ENCODE measurements around the gene MRAP2.

GRCh38 chr6:83985308-83985713 lies 48.3 kb upstream of the MRAP2 start:
- TF ChIP-seq CTCF (IDR thresholded peaks at IDR 0.05): no peak
- no peak for TF ChIP-seq REST (IDR thresholded peaks at IDR 0.05; ENCODE audit: insufficient read depth in 1 of 2, low read depth in 2 of 2, low read length in 1 of 2)
- TF ChIP-seq POLR2AphosphoS5 (IDR thresholded peaks at IDR 0.05; ENCODE audit: low read depth, low read length): no peak
- no peak for TF ChIP-seq TCF7L2 (IDR thresholded peaks at IDR 0.05; ENCODE audit: low read depth, low read length)
- TF ChIP-seq SIN3A (IDR thresholded peaks at IDR 0.05; ENCODE audit: borderline replicate concordance, insufficient read depth, low read depth, low read length): no peak
